Measurements from ENCODE around the gene FYCO1. TPM values are rescaled to one million over a fixed set of nuclear protein-coding genes. Genes with fewer than 3 reads are reported as not detected.

The FYCO1 gene
- total and polyA plus RNA-seq, 9 of the 15 experiments (the other 6 are each of a cell fraction or from before 2014, with no cell fraction given) = 2.1 to 13.8 (median 7.4) TPM

- TF ChIP-seq, protein P1, sequence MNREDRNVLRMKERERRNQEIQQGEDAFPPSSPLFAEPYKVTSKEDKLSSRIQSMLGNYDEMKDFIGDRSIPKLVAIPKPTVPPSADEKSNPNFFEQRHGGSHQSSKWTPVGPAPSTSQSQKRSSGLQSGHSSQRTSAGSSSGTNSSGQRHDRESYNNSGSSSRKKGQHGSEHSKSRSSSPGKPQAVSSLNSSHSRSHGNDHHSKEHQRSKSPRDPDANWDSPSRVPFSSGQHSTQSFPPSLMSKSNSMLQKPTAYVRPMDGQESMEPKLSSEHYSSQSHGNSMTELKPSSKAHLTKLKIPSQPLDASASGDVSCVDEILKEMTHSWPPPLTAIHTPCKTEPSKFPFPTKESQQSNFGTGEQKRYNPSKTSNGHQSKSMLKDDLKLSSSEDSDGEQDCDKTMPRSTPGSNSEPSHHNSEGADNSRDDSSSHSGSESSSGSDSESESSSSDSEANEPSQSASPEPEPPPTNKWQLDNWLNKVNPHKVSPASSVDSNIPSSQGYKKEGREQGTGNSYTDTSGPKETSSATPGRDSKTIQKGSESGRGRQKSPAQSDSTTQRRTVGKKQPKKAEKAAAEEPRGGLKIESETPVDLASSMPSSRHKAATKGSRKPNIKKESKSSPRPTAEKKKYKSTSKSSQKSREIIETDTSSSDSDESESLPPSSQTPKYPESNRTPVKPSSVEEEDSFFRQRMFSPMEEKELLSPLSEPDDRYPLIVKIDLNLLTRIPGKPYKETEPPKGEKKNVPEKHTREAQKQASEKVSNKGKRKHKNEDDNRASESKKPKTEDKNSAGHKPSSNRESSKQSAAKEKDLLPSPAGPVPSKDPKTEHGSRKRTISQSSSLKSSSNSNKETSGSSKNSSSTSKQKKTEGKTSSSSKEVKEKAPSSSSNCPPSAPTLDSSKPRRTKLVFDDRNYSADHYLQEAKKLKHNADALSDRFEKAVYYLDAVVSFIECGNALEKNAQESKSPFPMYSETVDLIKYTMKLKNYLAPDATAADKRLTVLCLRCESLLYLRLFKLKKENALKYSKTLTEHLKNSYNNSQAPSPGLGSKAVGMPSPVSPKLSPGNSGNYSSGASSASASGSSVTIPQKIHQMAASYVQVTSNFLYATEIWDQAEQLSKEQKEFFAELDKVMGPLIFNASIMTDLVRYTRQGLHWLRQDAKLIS (CRISPR knock-in tag; IDR thresholded peaks at IDR 0.05) = no peak
- TF ChIP-seq RBM34 (IDR thresholded peaks at IDR 0.05; ENCODE audit: borderline replicate concordance, insufficient read depth, low read length) (no peak), XRCC5 (IDR thresholded peaks at IDR 0.05; ENCODE audit: low read depth, low read length) (no peak), PHF20 (IDR thresholded peaks at IDR 0.05; ENCODE audit: partially characterized antibody) (no peak), DDX20 (tag; IDR thresholded peaks at IDR 0.05; ENCODE audit: low read depth) (no peak), RFX5 (IDR thresholded peaks at IDR 0.05; ENCODE audit: low read depth, low read length) (no peak), ZMIZ1 (IDR thresholded peaks at IDR 0.05; ENCODE audit: low read depth in 2 of 2, low read length in 2 of 2) (no peak), SIX5 (IDR thresholded peaks at IDR 0.05; ENCODE audit: borderline replicate concordance in 1 of 2, insufficient read depth in 1 of 2, low read depth in 1 of 2, low read length in 2 of 2) (no peak), DIDO1 (tag; IDR thresholded peaks at IDR 0.05; ENCODE audit: low read depth) (no peak), SAFB (IDR thresholded peaks at IDR 0.05; ENCODE audit: borderline replicate concordance, low read depth, low read length) (no peak), SMARCE1 (IDR thresholded peaks at IDR 0.05) (0 out of 2 replicates have a peak, but pooled peaks have one; percentile 49), KLF13 (tag; IDR thresholded peaks at IDR 0.05; ENCODE audit: borderline replicate concordance, low read depth) (no peak)
- TF ChIP-seq, protein P2, sequence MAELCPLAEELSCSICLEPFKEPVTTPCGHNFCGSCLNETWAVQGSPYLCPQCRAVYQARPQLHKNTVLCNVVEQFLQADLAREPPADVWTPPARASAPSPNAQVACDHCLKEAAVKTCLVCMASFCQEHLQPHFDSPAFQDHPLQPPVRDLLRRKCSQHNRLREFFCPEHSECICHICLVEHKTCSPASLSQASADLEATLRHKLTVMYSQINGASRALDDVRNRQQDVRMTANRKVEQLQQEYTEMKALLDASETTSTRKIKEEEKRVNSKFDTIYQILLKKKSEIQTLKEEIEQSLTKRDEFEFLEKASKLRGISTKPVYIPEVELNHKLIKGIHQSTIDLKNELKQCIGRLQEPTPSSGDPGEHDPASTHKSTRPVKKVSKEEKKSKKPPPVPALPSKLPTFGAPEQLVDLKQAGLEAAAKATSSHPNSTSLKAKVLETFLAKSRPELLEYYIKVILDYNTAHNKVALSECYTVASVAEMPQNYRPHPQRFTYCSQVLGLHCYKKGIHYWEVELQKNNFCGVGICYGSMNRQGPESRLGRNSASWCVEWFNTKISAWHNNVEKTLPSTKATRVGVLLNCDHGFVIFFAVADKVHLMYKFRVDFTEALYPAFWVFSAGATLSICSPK (IDR thresholded peaks at IDR 0.05; ENCODE audit: borderline replicate concordance) = no peak
- TF ChIP-seq, protein P3, sequence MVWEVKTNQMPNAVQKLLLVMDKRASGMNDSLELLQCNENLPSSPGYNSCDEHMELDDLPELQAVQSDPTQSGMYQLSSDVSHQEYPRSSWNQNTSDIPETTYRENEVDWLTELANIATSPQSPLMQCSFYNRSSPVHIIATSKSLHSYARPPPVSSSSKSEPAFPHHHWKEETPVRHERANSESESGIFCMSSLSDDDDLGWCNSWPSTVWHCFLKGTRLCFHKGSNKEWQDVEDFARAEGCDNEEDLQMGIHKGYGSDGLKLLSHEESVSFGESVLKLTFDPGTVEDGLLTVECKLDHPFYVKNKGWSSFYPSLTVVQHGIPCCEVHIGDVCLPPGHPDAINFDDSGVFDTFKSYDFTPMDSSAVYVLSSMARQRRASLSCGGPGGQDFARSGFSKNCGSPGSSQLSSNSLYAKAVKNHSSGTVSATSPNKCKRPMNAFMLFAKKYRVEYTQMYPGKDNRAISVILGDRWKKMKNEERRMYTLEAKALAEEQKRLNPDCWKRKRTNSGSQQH (CRISPR knock-in tag; IDR thresholded peaks at IDR 0.05) = no peak
Observed at GRCh38 chr3:45981346-45982074, 14.1 kb downstream of the FYCO1 start (continued).

All from K562 (cell line).